H1 (cell line): ENCODE results near the gene TRPV4. TPM values are rescaled to one million over a fixed set of nuclear protein-coding genes. Genes with fewer than 3 reads are reported as not detected.

ENCODE experiments used
- CTCF ChIA-PET: fragments of 300-600 bp; sonication (Branson Sonifier 250); formaldehyde crosslinking; loops from one replicate; lab custom pipeline; 2021; ENCODE audit not compliant: partially characterized antibody; lab: Charles Lee
- POLR2A ChIA-PET: fragments of 300-600 bp; sonication (Branson Sonifier 250); formaldehyde crosslinking; loops from one replicate; lab custom pipeline; 2021; ENCODE audit warnings: inconsistent platforms; ENCODE audit not compliant: partially characterized antibody; lab: Charles Lee
- DNase-seq, 2 experiments: peaks; one replicate each; pipeline versions ENCODE4 v3.0.0 to v3.0.0-alpha.2; 2010 to 2022; ENCODE audit warnings: low spot score in 2 of 2, low read depth in 1 of 2, mixed read lengths in 1 of 2
- FAIRE-seq: peaks from 2 replicates; lab custom pipeline; 2011; peaks lifted over from hg19 to GRCh38; lab: Jason Lieb, UNC
- H2AFZ ChIP-seq: 2 replicates; pipeline ENCODE4 v1.8.1; 2012; ENCODE audit warnings: low read length, inconsistent platforms
- H2AK5ac ChIP-seq: 2 replicates; pipeline ENCODE4 v1.6.1; 2013; ENCODE audit warnings: low read depth, low read length
- H2BK120ac ChIP-seq: replicated peaks from 2 replicates; pipeline ENCODE3; 2013; ENCODE audit warnings: low read depth, low read length, inconsistent platforms
- H2BK12ac ChIP-seq: 2 replicates; pipeline ENCODE4 v1.6.1; 2013; ENCODE audit warnings: low read depth, low read length
- H2BK15ac ChIP-seq: 2 replicates; pipeline ENCODE4 v1.6.1; 2013; ENCODE audit warnings: low read length
- H2BK20ac ChIP-seq: 2 replicates; pipeline ENCODE4 v1.6.1; 2013; ENCODE audit warnings: low read length
- H2BK5ac ChIP-seq: 2 replicates; pipeline ENCODE4 v1.6.1; 2013; ENCODE audit warnings: low read depth, low read length
- H3K14ac ChIP-seq: 2 replicates; pipeline ENCODE4 v1.6.1; 2013; ENCODE audit warnings: inconsistent platforms; ENCODE audit not compliant: insufficient read length
- H3K18ac ChIP-seq: 2 replicates; pipeline ENCODE4 v1.6.1; 2013; ENCODE audit warnings: low read length; ENCODE audit errors: extremely low read depth
- H3K23ac ChIP-seq: 2 replicates; pipeline ENCODE4 v1.6.1; 2013; ENCODE audit warnings: inconsistent platforms; ENCODE audit not compliant: insufficient read length
- H3K23me2 ChIP-seq: 2 replicates; pipeline ENCODE4 v1.6.1; 2013; ENCODE audit warnings: low read depth, low read length
- H3K27ac ChIP-seq: 2 replicates; pipeline ENCODE4 v1.6.1; 2011; ENCODE audit warnings: low read depth, low read length, inconsistent platforms
- H3K27me3 ChIP-seq, 4 experiments: replicated peaks in 1 of 4; 1 replicate in 1 of 4; 2 replicates in 3 of 4; pipeline versions ENCODE4 v1.6.1 to v1.8.1; 2011 to 2013; ENCODE audit warnings: low read length in 3 of 4, mild to moderate bottlenecking in 3 of 4, inconsistent platforms in 2 of 4, mixed read lengths in 2 of 4, moderate library complexity in 1 of 4; ENCODE audit not compliant: control insufficient read depth in 3 of 4, insufficient read depth in 3 of 4; ENCODE audit errors: extremely low read depth in 1 of 4
- H3K36me3 ChIP-seq, 4 experiments: 2 replicates each; pipeline versions ENCODE4 v1.6.1 to v1.8.1; 2011 to 2013; ENCODE audit warnings: mild to moderate bottlenecking in 4 of 4, low read length in 3 of 4, moderate library complexity in 2 of 4, control low read depth in 1 of 4, inconsistent platforms in 1 of 4; ENCODE audit not compliant: insufficient read depth in 4 of 4, control insufficient read depth in 2 of 4
- H3K4ac ChIP-seq: replicated peaks from 2 replicates; pipeline ENCODE3; 2013; ENCODE audit warnings: low read length, low read depth, mixed read lengths, inconsistent platforms; ENCODE audit not compliant: insufficient read length
- H3K4me1 ChIP-seq, 4 experiments: replicated peaks in 1 of 4; 1 replicate in 1 of 4; 2 replicates in 3 of 4; pipeline versions ENCODE4 v1.6.1 to v1.8.1; 2011 to 2013; ENCODE audit warnings: low read length in 3 of 4, inconsistent platforms in 2 of 4, mixed read lengths in 1 of 4; ENCODE audit not compliant: insufficient read depth in 4 of 4, control insufficient read depth in 3 of 4
- H3K4me2 ChIP-seq, 2 experiments: 2 replicates each; pipeline versions ENCODE4 v1.6.1 to v1.8.1; 2011 to 2013; ENCODE audit warnings: low read depth in 2 of 2, low read length in 2 of 2, control low read depth in 1 of 2, inconsistent platforms in 1 of 2, mild to moderate bottlenecking in 1 of 2; ENCODE audit not compliant: insufficient read depth in 1 of 2
- H3K4me3 ChIP-seq, 4 experiments: fragments of 200-600, 300-600 bp in 1 of 4; sonication (generic), shearing (Covaris generic), sonication (Bioruptor Twin) in 1 of 4; 2 replicates each; pipeline versions ENCODE4 v1.5.1 to v1.8.1; 2011 to 2016; ENCODE audit warnings: low read length in 4 of 4, low read depth in 3 of 4, control low read depth in 2 of 4, inconsistent platforms in 2 of 4, mild to moderate bottlenecking in 2 of 4, mixed read lengths in 1 of 4, moderate library complexity in 1 of 4; ENCODE audit not compliant: insufficient read depth in 2 of 4; ENCODE audit errors: extremely low read depth in 1 of 4
- H3K56ac ChIP-seq: replicated peaks from 2 replicates; pipeline ENCODE3; 2013; ENCODE audit warnings: low read depth, mild to moderate bottlenecking, mixed read lengths, low read length, inconsistent platforms; ENCODE audit not compliant: insufficient read length
- H3K79me1 ChIP-seq: 2 replicates; pipeline ENCODE4 v1.6.1; 2013; ENCODE audit warnings: low read depth, low read length, control low read depth
- H3K79me2 ChIP-seq, 2 experiments: 2 replicates each; pipeline versions ENCODE4 v1.6.1 to v1.8.1; 2012 to 2013; ENCODE audit warnings: low read length in 2 of 2, mild to moderate bottlenecking in 2 of 2, inconsistent platforms in 1 of 2; ENCODE audit not compliant: insufficient read depth in 2 of 2, control insufficient read depth in 1 of 2
- H3K9ac ChIP-seq, 4 experiments: replicated peaks in 1 of 4; 1 replicate in 1 of 4; 2 replicates in 3 of 4; pipeline versions ENCODE4 v1.6.1 to v1.8.1; 2011 to 2013; ENCODE audit warnings: low read depth in 3 of 4, low read length in 3 of 4, control low read depth in 2 of 4, mild to moderate bottlenecking in 2 of 4, moderate library complexity in 2 of 4, inconsistent platforms in 1 of 4; ENCODE audit errors: extremely low read depth in 1 of 4
- H3K9me3 ChIP-seq, 2 experiments: 2 replicates each; pipeline versions ENCODE4 v1.6.1 to v1.8.1; 2012 to 2013; ENCODE audit warnings: mild to moderate bottlenecking in 2 of 2, moderate library complexity in 2 of 2, control low read depth in 1 of 2, inconsistent platforms in 1 of 2, low read depth in 1 of 2, low read length in 1 of 2, mixed read lengths in 1 of 2; ENCODE audit not compliant: insufficient read depth in 2 of 2
- H4K20me1 ChIP-seq, 2 experiments: replicated peaks in 1 of 2; 2 replicates each; pipeline versions ENCODE3 to v1.8.1; 2011 to 2013; ENCODE audit warnings: inconsistent platforms in 2 of 2, low read length in 2 of 2, mild to moderate bottlenecking in 1 of 2; ENCODE audit not compliant: insufficient read depth in 2 of 2, control insufficient read depth in 1 of 2
- H4K5ac ChIP-seq: 2 replicates; pipeline ENCODE4 v1.6.1; 2013; ENCODE audit warnings: low read length, low read depth, mixed read lengths, inconsistent platforms; ENCODE audit not compliant: insufficient read length
- H4K8ac ChIP-seq: 2 replicates; pipeline ENCODE4 v1.8.0; 2013; ENCODE audit warnings: mild to moderate bottlenecking, moderate library complexity, low read length, inconsistent platforms; ENCODE audit not compliant: insufficient read depth; ENCODE audit errors: extremely low read depth
- H4K91ac ChIP-seq: replicated peaks from 2 replicates; pipeline ENCODE3; 2013; ENCODE audit warnings: low read length, mixed read lengths, inconsistent platforms; ENCODE audit not compliant: insufficient read length
- KDM1A ChIP-seq: fragments of 200-600, 300-600 bp; sonication (generic); IDR thresholded peaks from 2 replicates; pipeline ENCODE4 v1.7.1; 2016; ENCODE audit warnings: mild to moderate bottlenecking, low read length, borderline replicate concordance
- TCF12 ChIP-seq: IDR thresholded peaks from 2 replicates; pipeline ENCODE4 v1.6.1; 2011; ENCODE audit warnings: low read depth, mild to moderate bottlenecking, low read length
- WGBS, 2 experiments: shearing (Covaris generic) in 1 of 2; methylation state at CpG; one replicate each; pipeline versions ENCODE4 v1.1.6 to v1.1.7; 2013 to 2015; ENCODE audit warnings: low lambda C conversion rate in 2 of 2, mixed read lengths in 2 of 2, inconsistent platforms in 1 of 2, low coverage in 1 of 2, missing lambda C conversion rate in 1 of 2; ENCODE audit not compliant: insufficient replicate concordance in 2 of 2, insufficient coverage in 1 of 2, insufficient read length in 1 of 2; ENCODE audit errors: extremely low coverage in 1 of 2, missing lambda C conversion rate in 1 of 2; 5-methylcytosine and 5-hydroxymethylcytosine counted together
- polyA plus RNA-seq, 7 experiments: library from polyadenylated mRNA; depleted of rRNA in 3 of 7; stranded (reverse) in 5 of 7; unstranded in 2 of 7; fragments of >200 nt in 5 of 7; fragments of 200-250 nt in 2 of 7; gene quantifications; 1 replicate in 5 of 7; 2 replicates in 1 of 7; 4 replicates in 1 of 7; pipeline versions ENCODE4 v1.2.1 to v1.2.3, GENCODE V29; 2011 to 2013; ENCODE audit warnings: missing spikeins in 2 of 7, mixed read lengths in 2 of 7
- total RNA-seq: library from RNA; stranded (reverse); fragmentation: NEBNext Ultra II Directional; extraction: Animal tissue kit (Norgen Biotek cat#: 25700); gene quantifications from 2 replicates; pipeline ENCODE4 v1.2.1, GENCODE V29; 2021

The TRPV4 gene
- total and polyA plus RNA-seq, 2 of the 8 experiments (the other 6 are each of a cell fraction or from before 2014, with no cell fraction given) = 2.1 to 6.2 TPM

DNA sequence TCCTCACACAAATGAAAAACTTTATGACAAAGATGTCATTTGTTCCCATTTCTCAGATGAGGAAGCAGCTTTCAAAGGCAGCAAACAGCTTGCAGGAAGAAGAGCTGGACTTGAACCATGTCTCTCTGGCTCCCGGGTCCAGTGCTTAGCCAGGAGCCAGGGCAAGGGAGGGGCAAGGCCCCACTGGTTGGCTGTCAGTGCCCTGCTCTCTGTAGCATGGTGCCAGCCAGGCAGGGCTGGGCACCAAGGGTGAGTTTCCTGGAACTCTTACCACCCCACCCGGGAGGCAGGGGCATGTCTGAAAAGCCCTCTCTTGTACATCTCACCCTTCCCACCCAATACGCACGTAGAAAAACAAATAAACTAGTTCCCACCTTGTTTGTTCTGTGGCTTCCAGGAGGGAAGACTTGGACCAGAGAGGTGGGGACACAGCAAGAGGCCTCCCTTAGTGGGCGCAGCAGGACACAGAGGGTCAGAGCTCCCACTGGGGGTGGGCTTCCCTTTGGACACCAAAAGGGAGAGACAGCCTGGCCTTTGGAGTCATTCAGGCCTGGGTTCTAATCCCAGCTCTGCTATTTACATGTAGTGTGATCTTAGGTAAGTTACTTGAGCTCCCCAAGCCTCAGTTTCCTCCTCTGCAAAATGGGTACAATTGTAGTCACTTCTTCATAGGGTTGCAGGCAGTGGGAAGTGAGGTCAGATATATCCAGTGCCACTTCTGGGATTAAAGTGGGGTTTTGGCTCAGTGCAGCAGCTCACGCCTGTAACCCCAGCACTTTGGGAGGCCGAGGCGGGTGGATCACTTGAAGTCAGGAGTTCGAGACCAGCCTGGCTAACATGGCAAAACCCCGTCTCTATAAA, 17.2 kb downstream of the TRPV4 start:
- Histone ChIP-seq H3K9ac (no peak overlapping the region), H3K4ac (no peak overlapping the region), H3K4me3 (no peak overlapping the region), H4K20me1 (peaks cover 0 to 8% of the 10 kb centered on the region in 2 experiments), H3K23me2 (peaks cover 12% of the 10 kb centered on the region; the same call in 1 of the 2 replicates), H3K36me3 (no peaks in the 10 kb centered on the region), H3K4me2 (no peak overlapping the region), H2BK12ac (no peak overlapping the region), H4K5ac (no peak overlapping the region), H3K56ac (no peak overlapping the region), H3K23ac (no peak overlapping the region), H3K27me3 (no peaks in the 10 kb centered on the region), H2BK20ac (no peak overlapping the region), H2BK5ac (no peak overlapping the region), H2AK5ac (no peak overlapping the region), H3K27ac (no peak overlapping the region), H4K91ac (no peak overlapping the region), H3K18ac (no peak overlapping the region), H3K79me1 (no peaks in the 10 kb centered on the region), H2BK15ac (peak overlapping the region; percentile 46; the same call in 1 of the 2 replicates), H3K4me1 (no peaks in the 10 kb centered on the region; a peak in 1 of 7 replicates), H3K14ac (no peak overlapping the region), H2BK120ac (no peak overlapping the region), H3K79me2 (no peaks in the 10 kb centered on the region), H4K8ac (no peak overlapping the region), H3K9me3 (0 out of 4 replicates have a peak, but pooled peaks cover 0 to 5% of the 10 kb centered on the region in 2 experiments), H2AFZ (no peak overlapping the region)
- FAIRE-seq (no peak), DNase-seq (no peak)
- 94% methylated on average over 10 of the region's 10 CpGs; no CpG with 5 or more reads in 1 of the 2 experiments for WGBS, 2 experiments
- ChIA-PET POLR2A (no interaction called here), CTCF (interaction anchor here (0.6 to 2.8 kb wide), 5 partner anchors 10 to 112 kb away, joined by 3 to 28 read pairs (median 4); no protein-coding TSS in a partner anchor)
- no peak for TF ChIP-seq TCF12
- TF ChIP-seq KDM1A = peak; percentile 80; the same call in 1 of the 2 replicates
